ENCODE results near the gene MED29. TPM values are rescaled to one million over a fixed set of nuclear protein-coding genes. Genes with fewer than 3 reads are reported as not detected.

The MED29 gene
- total RNA-seq, 2 experiments from 2014 or later: 28.3 to 31.3 TPM

GRCh38 chr19:39372047-39372802 is 19.0 kb upstream of the MED29 start:
- intact Hi-C loops (cut with micrococcal nuclease; ENCODE audit: unreplicated experiment): no loop called here
- Histone ChIP-seq H3K27ac (ENCODE audit: low read depth, low read length, poor library complexity, severe bottlenecking) (no peak overlapping the region), H3K36me3 (ENCODE audit: insufficient read depth, low read length) (peaks cover 74% of the 10 kb centered on the region)

GRCh38 chr19:39372941-39373340 is 18.2 kb upstream of the MED29 start:
- Histone ChIP-seq H3K36me3 (ENCODE audit: insufficient read depth, low read length) (peaks cover 82% of the 10 kb centered on the region), H2AFZ (ENCODE audit: low read length) (no peak overlapping the region), H3K4me3 (ENCODE audit: low read depth, low read length, poor library complexity, severe bottlenecking) (no peak overlapping the region), H3K27ac (ENCODE audit: low read depth, low read length, poor library complexity, severe bottlenecking) (no peak overlapping the region), H4K20me1 (ENCODE audit: insufficient read depth, low read length) (no peaks in the 10 kb centered on the region), H3K79me2 (ENCODE audit: insufficient read depth, low read depth, low read length) (no peaks in the 10 kb centered on the region), H3K4me1 (ENCODE audit: insufficient read depth, low read length, poor library complexity, severe bottlenecking) (no peaks in the 10 kb centered on the region), H3K4me2 (ENCODE audit: low read length) (no peak overlapping the region), H3K9me2 (ENCODE audit: insufficient read depth, low read length) (no peaks in the 10 kb centered on the region), H3K9me3 (ENCODE audit: low read length) (no peaks in the 10 kb centered on the region)
- ChIA-PET CTCF (ENCODE audit: unreplicated experiment) (no interaction called here), POLR2A (no interaction called here)
- no TSS peak for BruUV-seq (replicated peaks)
- intact Hi-C loops (cut with micrococcal nuclease; ENCODE audit: unreplicated experiment): no loop called here
- no peak for DNase-seq (ENCODE audit: low spot score)
- TF ChIP-seq CTCF (conservative IDR thresholded peaks at IDR 0.05; ENCODE audit: low read length): no peak
- no peak for TF ChIP-seq EZH2phosphoT487 (IDR thresholded peaks at IDR 0.05; ENCODE audit: borderline replicate concordance, low read depth, low read length)

More at GRCh38 chr19:39372047-39372802, 19.0 kb upstream of the MED29 start:
- TF ChIP-seq EZH2phosphoT487 (IDR thresholded peaks at IDR 0.05; ENCODE audit: borderline replicate concordance, low read depth, low read length): no peak
- no peak for TF ChIP-seq CTCF (conservative IDR thresholded peaks at IDR 0.05; ENCODE audit: low read length)
- Histone ChIP-seq H3K9me3 (ENCODE audit: low read length) (no peaks in the 10 kb centered on the region), H3K4me2 (ENCODE audit: low read length) (no peak overlapping the region), H3K4me3 (ENCODE audit: low read depth, low read length, poor library complexity, severe bottlenecking) (no peak overlapping the region), H3K4me1 (ENCODE audit: insufficient read depth, low read length, poor library complexity, severe bottlenecking) (no peaks in the 10 kb centered on the region), H3K79me2 (ENCODE audit: insufficient read depth, low read depth, low read length) (no peaks in the 10 kb centered on the region), H4K20me1 (ENCODE audit: insufficient read depth, low read length) (no peaks in the 10 kb centered on the region), H2AFZ (ENCODE audit: low read length) (no peak overlapping the region), H3K9me2 (ENCODE audit: insufficient read depth, low read length) (no peaks in the 10 kb centered on the region)
- no peak for DNase-seq (ENCODE audit: low spot score)
- CTCF ChIA-PET (ENCODE audit: unreplicated experiment): no interaction called here
- BruUV-seq (replicated peaks): no TSS peak
- POLR2A ChIA-PET: no interaction called here

DNA sequence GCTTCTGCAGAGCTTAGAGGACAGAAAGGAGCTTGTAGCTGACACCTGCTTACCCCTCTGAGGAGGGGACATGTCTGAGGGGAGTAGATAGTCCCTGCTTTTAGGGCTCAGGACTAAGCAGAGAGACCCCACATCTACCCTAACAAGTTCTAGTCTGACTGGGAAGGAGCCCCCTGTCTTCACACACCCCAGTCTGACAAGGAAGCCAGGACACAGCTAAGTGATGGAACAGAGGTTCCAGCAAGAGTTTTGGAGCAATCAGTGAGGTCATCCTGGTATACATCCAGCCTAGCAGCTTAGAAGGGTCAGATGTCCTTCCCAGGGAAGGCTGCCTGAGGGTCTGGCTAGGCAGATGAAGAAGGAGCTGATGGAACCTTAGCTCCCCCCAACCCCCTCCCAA is 15.2 kb upstream of the MED29 start:
- CTCF ChIA-PET (ENCODE audit: unreplicated experiment): no interaction called here
- Histone ChIP-seq H2AFZ (ENCODE audit: low read length) (no peak overlapping the region), H3K4me3 (ENCODE audit: low read depth, low read length, poor library complexity, severe bottlenecking) (no peak overlapping the region), H3K36me3 (ENCODE audit: insufficient read depth, low read length) (peaks cover 85% of the 10 kb centered on the region), H3K9me2 (ENCODE audit: insufficient read depth, low read length) (no peaks in the 10 kb centered on the region), H3K4me1 (ENCODE audit: insufficient read depth, low read length, poor library complexity, severe bottlenecking) (no peaks in the 10 kb centered on the region), H3K79me2 (ENCODE audit: insufficient read depth, low read depth, low read length) (no peaks in the 10 kb centered on the region), H3K27ac (ENCODE audit: low read depth, low read length, poor library complexity, severe bottlenecking) (no peak overlapping the region), H3K9me3 (ENCODE audit: low read length) (no peaks in the 10 kb centered on the region), H4K20me1 (ENCODE audit: insufficient read depth, low read length) (no peaks in the 10 kb centered on the region), H3K4me2 (ENCODE audit: low read length) (no peak overlapping the region)
- TF ChIP-seq CTCF (conservative IDR thresholded peaks at IDR 0.05; ENCODE audit: low read length) (no peak), EZH2phosphoT487 (IDR thresholded peaks at IDR 0.05; ENCODE audit: borderline replicate concordance, low read depth, low read length) (no peak)
- BruUV-seq (replicated peaks): no TSS peak
- POLR2A ChIA-PET: no interaction called here
- DNase-seq (ENCODE audit: low spot score): no peak
- intact Hi-C loops (cut with micrococcal nuclease; ENCODE audit: unreplicated experiment): no loop called here
